ENCODE data around the gene PLXDC2. TPM values are rescaled to one million over a fixed set of nuclear protein-coding genes. Genes with fewer than 3 reads are reported as not detected.

PLXDC2 gene
- total and polyA plus RNA-seq, 10 of the 15 experiments (the other 5 are each of a cell fraction or from before 2014, with no cell fraction given) = 0.05 to 1.8 (median 0.14) TPM; not detected in 2

- ATAC-seq (no peak), FAIRE-seq (no peak), DNase-seq (ENCODE audit: low read depth, low spot score) (no peak)
- intact Hi-C loops (cut with micrococcal nuclease; ENCODE audit: unreplicated experiment) = no loop called here
- RAD21 ChIA-PET (ENCODE audit: unreplicated experiment) = no interaction called here
- SMC1A ChIA-PET (ENCODE audit: uncharacterized antibody, unreplicated experiment) = interaction anchor here (0.5 to 1.2 kb wide), 3 partner anchors 11 to 558 kb away, joined by 3 read pairs; no protein-coding TSS in a partner anchor
- Histone ChIP-seq H2AFZ (ENCODE audit: control insufficient read depth, low read depth, low read length) (no peak overlapping the region), H3K4me2 (ENCODE audit: control insufficient read depth, insufficient read depth) (no peak overlapping the region), H4K20me1 (ENCODE audit: control insufficient read depth, insufficient read depth) (no peaks in the 10 kb centered on the region), H3K4me1 (ENCODE audit: control insufficient read depth, insufficient read depth, low read length) (no peaks in the 10 kb centered on the region), H3K79me2 (ENCODE audit: control insufficient read depth, insufficient read depth, low read length) (no peaks in the 10 kb centered on the region), H3K27ac (ENCODE audit: control insufficient read depth, insufficient read depth) (no peak overlapping the region), H3K36me3 (ENCODE audit: control insufficient read depth in 2 of 2, insufficient read depth in 2 of 2, low read length in 1 of 2) (no peaks in the 10 kb centered on the region), H3K4me3 (no peak overlapping the region), H3K9ac (ENCODE audit: control insufficient read depth, insufficient read depth, low read length) (no peak overlapping the region), H3K27me3 (replicated peaks in 1 of 2; ENCODE audit: control insufficient read depth in 2 of 2, insufficient read depth in 2 of 2, low read length in 1 of 2) (no peaks in the 10 kb centered on the region), H3K9me3 (replicated peaks; ENCODE audit: control insufficient read depth, insufficient read depth, low read length) (no peaks in the 10 kb centered on the region)
- CTCF ChIA-PET = no interaction called here
- in situ Hi-C loops (cut with MboI) = no loop called here
- WGBS (ENCODE audit: insufficient coverage, insufficient replicate concordance, low lambda C conversion rate, missing lambda C conversion rate) = 89% methylated on average over 1 of the region's 1 CpG
- no TSS peak for BruUV-seq (replicated peaks)
- POLR2A ChIA-PET = no interaction called here
- TF ChIP-seq TCF12 (IDR thresholded peaks at IDR 0.05; ENCODE audit: low read depth, low read length) = no peak
- no peak for TF ChIP-seq IKZF1 (conservative IDR thresholded peaks at IDR 0.05)
- TF ChIP-seq SPI1 (IDR thresholded peaks at IDR 0.05; ENCODE audit: borderline replicate concordance, insufficient read depth, low read depth, low read length) = no peak
- TF ChIP-seq TCF7 (IDR thresholded peaks at IDR 0.05; ENCODE audit: borderline replicate concordance) = no peak
- no peak for TF ChIP-seq NFYA (IDR thresholded peaks at IDR 0.05; ENCODE audit: borderline replicate concordance, low read depth, low read length)
- TF ChIP-seq CBX5 (IDR thresholded peaks at IDR 0.05; ENCODE audit: low read depth) = no peak
- TF ChIP-seq ZNF217 (IDR thresholded peaks at IDR 0.05) = no peak
- no peak for TF ChIP-seq SMAD1 (IDR thresholded peaks at IDR 0.05; ENCODE audit: low read depth, partially characterized antibody)
- TF ChIP-seq, protein P1, sequence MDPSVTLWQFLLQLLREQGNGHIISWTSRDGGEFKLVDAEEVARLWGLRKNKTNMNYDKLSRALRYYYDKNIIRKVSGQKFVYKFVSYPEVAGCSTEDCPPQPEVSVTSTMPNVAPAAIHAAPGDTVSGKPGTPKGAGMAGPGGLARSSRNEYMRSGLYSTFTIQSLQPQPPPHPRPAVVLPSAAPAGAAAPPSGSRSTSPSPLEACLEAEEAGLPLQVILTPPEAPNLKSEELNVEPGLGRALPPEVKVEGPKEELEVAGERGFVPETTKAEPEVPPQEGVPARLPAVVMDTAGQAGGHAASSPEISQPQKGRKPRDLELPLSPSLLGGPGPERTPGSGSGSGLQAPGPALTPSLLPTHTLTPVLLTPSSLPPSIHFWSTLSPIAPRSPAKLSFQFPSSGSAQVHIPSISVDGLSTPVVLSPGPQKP (IDR thresholded peaks at IDR 0.05; ENCODE audit: low read depth, low read length) = no peak
- TF ChIP-seq, protein P2, sequence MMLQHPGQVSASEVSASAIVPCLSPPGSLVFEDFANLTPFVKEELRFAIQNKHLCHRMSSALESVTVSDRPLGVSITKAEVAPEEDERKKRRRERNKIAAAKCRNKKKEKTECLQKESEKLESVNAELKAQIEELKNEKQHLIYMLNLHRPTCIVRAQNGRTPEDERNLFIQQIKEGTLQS (IDR thresholded peaks at IDR 0.05; ENCODE audit: borderline replicate concordance, extremely low read depth, low read depth, low read length) = no peak
- no peak for TF ChIP-seq TBL1XR1 (IDR thresholded peaks at IDR 0.05; ENCODE audit: low read depth, low read length)
- no peak for TF ChIP-seq CEBPB (IDR thresholded peaks at IDR 0.05; ENCODE audit: borderline replicate concordance in 1 of 2, low read depth in 2 of 2, low read length in 2 of 2)
- no peak for TF ChIP-seq IKZF2 (IDR thresholded peaks at IDR 0.05)
- no peak for TF ChIP-seq SRF (IDR thresholded peaks at IDR 0.05; ENCODE audit: low read depth in 2 of 2, low read length in 2 of 2)
- no peak for TF ChIP-seq EGR1 (IDR thresholded peaks at IDR 0.05; ENCODE audit: borderline replicate concordance in 1 of 2, low read depth in 2 of 2, low read length in 2 of 2)
- TF ChIP-seq, protein P3, sequence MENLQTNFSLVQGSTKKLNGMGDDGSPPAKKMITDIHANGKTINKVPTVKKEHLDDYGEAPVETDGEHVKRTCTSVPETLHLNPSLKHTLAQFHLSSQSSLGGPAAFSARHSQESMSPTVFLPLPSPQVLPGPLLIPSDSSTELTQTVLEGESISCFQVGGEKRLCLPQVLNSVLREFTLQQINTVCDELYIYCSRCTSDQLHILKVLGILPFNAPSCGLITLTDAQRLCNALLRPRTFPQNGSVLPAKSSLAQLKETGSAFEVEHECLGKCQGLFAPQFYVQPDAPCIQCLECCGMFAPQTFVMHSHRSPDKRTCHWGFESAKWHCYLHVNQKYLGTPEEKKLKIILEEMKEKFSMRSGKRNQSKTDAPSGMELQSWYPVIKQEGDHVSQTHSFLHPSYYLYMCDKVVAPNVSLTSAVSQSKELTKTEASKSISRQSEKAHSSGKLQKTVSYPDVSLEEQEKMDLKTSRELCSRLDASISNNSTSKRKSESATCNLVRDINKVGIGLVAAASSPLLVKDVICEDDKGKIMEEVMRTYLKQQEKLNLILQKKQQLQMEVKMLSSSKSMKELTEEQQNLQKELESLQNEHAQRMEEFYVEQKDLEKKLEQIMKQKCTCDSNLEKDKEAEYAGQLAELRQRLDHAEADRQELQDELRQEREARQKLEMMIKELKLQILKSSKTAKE (IDR thresholded peaks at IDR 0.05; ENCODE audit: low read depth, poor library complexity, severe bottlenecking) = no peak
- TF ChIP-seq MYB (IDR thresholded peaks at IDR 0.05; ENCODE audit: borderline replicate concordance, low read depth, low read length) = no peak
Observed at GRCh38 chr10:20157314-20157713, 341.1 kb downstream of the PLXDC2 start.
